Natural killer cell (primary cell): ENCODE measurements around the gene CPZ. TPM values are rescaled to one million over a fixed set of nuclear protein-coding genes. Genes with fewer than 3 reads are reported as not detected.

Source experiments
- ATAC-seq, 3 donors: fragments of 150-1000 bp in 2 of 3; fragments of 200-7000 bp in 1 of 3; cut with Tn5 transposase; 1 replicate in 1 of 3; 2 replicates in 2 of 3; pipeline ENCODE4 v1.10.0; 2021; ENCODE audit warnings: mild to moderate bottlenecking in 2 of 3, moderate library complexity in 2 of 3
- DNase-seq, 2 donors: peaks; one replicate each; pipeline versions ENCODE4 v3.0.0 to v3.0.0-alpha.2; 2013 to 2021; ENCODE audit warnings: mixed read lengths in 1 of 2
- H3K27ac ChIP-seq: one replicate; pipeline ENCODE4 v1.5.1; 2013; ENCODE audit warnings: mild to moderate bottlenecking, low read length
- H3K27me3 ChIP-seq: one replicate; pipeline ENCODE4 v1.6.1; 2013; ENCODE audit warnings: low read length; ENCODE audit not compliant: control insufficient read depth, insufficient read depth
- H3K36me3 ChIP-seq: one replicate; pipeline ENCODE4 v1.6.1; 2013; ENCODE audit warnings: low read length; ENCODE audit not compliant: control insufficient read depth, insufficient read depth
- H3K4me1 ChIP-seq: one replicate; pipeline ENCODE4 v1.6.1; 2013; ENCODE audit warnings: low read length; ENCODE audit not compliant: control insufficient read depth, insufficient read depth
- H3K4me3 ChIP-seq: one replicate; pipeline ENCODE4 v1.5.1; 2013; ENCODE audit warnings: low read length
- H3K9me3 ChIP-seq: one replicate; pipeline ENCODE4 v1.6.1; 2013; ENCODE audit warnings: low read length; ENCODE audit not compliant: control insufficient read depth, insufficient read depth
- H3K27ac Mint-ChIP-seq, 2 donors: one replicate each; pipeline ENCODE4 v1.8.0; 2022; ENCODE audit warnings: mild to moderate bottlenecking in 2 of 2, mixed read lengths in 2 of 2, moderate library complexity in 1 of 2
- H3K27me3 Mint-ChIP-seq, 2 donors: one replicate each; pipeline ENCODE4 v1.8.0; 2022; ENCODE audit warnings: low read depth in 2 of 2, mixed read lengths in 2 of 2
- H3K36me3 Mint-ChIP-seq: one replicate; pipeline ENCODE4 v1.8.0; 2022; ENCODE audit warnings: mixed read lengths
- H3K4me1 Mint-ChIP-seq, 2 donors: one replicate each; pipeline ENCODE4 v1.8.0; 2022; ENCODE audit warnings: mixed read lengths in 2 of 2
- H3K4me3 Mint-ChIP-seq: one replicate; pipeline ENCODE4 v1.8.0; 2022; ENCODE audit warnings: mild to moderate bottlenecking, moderate library complexity, mixed read lengths
- H3K9me3 Mint-ChIP-seq, 2 donors: one replicate each; pipeline ENCODE4 v1.8.0; 2022; ENCODE audit warnings: mixed read lengths in 2 of 2
- WGBS: methylation state at CpG from one replicate; pipeline ENCODE4 v1.1.7; 2013; ENCODE audit warnings: missing lambda C conversion rate; ENCODE audit not compliant: insufficient coverage; 5-methylcytosine and 5-hydroxymethylcytosine counted together
- intact Hi-C: fragments of 100-400 bp; cut with micrococcal nuclease; formaldehyde crosslinking; loops from one replicate; pipeline ENCODE4 v1.14.2; 2022
- total RNA-seq, 4 donors: library from RNA; stranded (reverse); fragments of 120-200 nt in 1 of 4; gene quantifications; one replicate each; pipeline versions ENCODE4 v1.2.3 to v1.2.4, GENCODE V29; 2013 to 2022
- TF ChIP-seq, protein P1 (sequence below): fragments of 200-600 bp; IDR thresholded peaks from one replicate; pipeline ENCODE4 v1.8.0; 2022; ENCODE audit warnings: antibody characterized with exemption

The CPZ gene
- total RNA-seq, 3 donors from 2014 or later (not counting 1 experiment from before 2014, with no cell fraction given), result not detected

DNA sequence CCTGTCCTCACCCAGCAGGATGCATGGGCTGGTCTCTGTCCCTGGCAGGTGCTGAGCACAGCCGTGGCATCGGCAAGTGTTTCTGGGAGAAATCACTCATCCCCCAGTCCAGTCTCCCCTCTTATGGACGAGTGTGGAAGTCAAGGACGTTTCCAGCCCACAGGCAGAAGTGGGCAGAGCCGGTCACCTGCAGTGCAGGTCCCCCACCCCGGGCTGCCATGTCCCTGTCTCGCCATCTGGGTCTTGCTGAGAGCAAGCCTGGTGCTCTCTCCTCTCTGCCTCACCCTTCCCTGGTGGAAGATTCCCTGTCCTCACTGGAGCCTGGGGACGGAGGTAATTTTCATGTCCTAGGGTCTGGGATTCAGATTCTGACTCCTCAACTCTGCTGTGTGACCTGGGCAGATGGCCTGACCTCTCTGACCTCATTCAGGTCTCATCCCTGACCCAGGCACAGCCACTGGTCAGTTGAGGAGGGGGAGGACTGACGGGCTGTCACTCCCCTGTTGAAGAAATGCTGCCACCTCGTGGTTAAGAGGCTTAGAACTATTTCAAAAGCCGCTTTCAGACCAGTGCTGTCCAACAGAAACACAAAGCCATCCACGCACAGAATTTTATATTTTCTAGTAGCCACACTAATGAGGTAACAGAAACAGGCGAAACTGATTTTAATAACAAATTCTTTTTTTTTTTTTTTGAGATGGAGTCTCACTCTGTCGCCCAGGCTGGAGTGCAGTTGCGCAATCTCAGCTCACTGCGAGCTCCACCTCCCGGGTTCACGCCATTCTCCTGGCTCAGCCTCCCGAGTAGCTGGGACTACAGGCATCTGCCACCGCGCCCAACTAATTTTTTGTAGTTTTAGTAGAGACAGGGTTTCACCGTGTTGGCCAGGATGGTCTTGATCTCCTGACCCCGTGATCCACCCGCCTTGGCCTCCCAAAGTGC lies 1.8 kb downstream of the CPZ start:
- H3K4me1 Mint-ChIP-seq, result no peaks in the 10 kb centered on the region
- intact Hi-C loops, result no loop called here
- H3K27ac Mint-ChIP-seq, result no peak overlapping the region
- ATAC-seq (peak in 1 of 3 donors; percentile 34), DNase-seq (peak in 1 of 2 donors; percentile 18)
- H3K9me3 ChIP-seq, result no peaks in the 10 kb centered on the region
- no peak overlapping the region for H3K4me3 Mint-ChIP-seq
- H3K27me3 ChIP-seq, result peaks cover 8% of the 10 kb centered on the region
- peaks cover 30% of the 10 kb centered on the region in 2 donors for H3K27me3 Mint-ChIP-seq
- no peak overlapping the region for H3K4me3 ChIP-seq
- no peaks in the 10 kb centered on the region for H3K36me3 Mint-ChIP-seq
- no peaks in the 10 kb centered on the region for H3K4me1 ChIP-seq
- H3K27ac ChIP-seq, result no peak overlapping the region
- TF ChIP-seq, protein P1, sequence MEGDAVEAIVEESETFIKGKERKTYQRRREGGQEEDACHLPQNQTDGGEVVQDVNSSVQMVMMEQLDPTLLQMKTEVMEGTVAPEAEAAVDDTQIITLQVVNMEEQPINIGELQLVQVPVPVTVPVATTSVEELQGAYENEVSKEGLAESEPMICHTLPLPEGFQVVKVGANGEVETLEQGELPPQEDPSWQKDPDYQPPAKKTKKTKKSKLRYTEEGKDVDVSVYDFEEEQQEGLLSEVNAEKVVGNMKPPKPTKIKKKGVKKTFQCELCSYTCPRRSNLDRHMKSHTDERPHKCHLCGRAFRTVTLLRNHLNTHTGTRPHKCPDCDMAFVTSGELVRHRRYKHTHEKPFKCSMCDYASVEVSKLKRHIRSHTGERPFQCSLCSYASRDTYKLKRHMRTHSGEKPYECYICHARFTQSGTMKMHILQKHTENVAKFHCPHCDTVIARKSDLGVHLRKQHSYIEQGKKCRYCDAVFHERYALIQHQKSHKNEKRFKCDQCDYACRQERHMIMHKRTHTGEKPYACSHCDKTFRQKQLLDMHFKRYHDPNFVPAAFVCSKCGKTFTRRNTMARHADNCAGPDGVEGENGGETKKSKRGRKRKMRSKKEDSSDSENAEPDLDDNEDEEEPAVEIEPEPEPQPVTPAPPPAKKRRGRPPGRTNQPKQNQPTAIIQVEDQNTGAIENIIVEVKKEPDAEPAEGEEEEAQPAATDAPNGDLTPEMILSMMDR, result no peak
- no peaks in the 10 kb centered on the region for H3K36me3 ChIP-seq
- H3K9me3 Mint-ChIP-seq, result no peaks in the 10 kb centered on the region
- 61% methylated on average over 21 of the region's 24 CpGs for WGBS

- H3K27ac Mint-ChIP-seq, result no peak overlapping the region
- ATAC-seq (no peak), DNase-seq (no peak)
- 67% methylated on average over 16 of the region's 16 CpGs for WGBS
- intact Hi-C loops, result no loop called here
- Histone ChIP-seq H3K4me1 (no peaks in the 10 kb centered on the region), H3K4me3 (no peak overlapping the region), H3K9me3 (no peaks in the 10 kb centered on the region), H3K27me3 (peaks cover 8% of the 10 kb centered on the region), H3K27ac (no peak overlapping the region), H3K36me3 (no peaks in the 10 kb centered on the region)
- H3K9me3 Mint-ChIP-seq, result no peaks in the 10 kb centered on the region
- TF ChIP-seq, protein P1, result no peak
- H3K27me3 Mint-ChIP-seq, result peaks cover 26 to 28% of the 10 kb centered on the region in 2 donors
- H3K36me3 Mint-ChIP-seq, result no peaks in the 10 kb centered on the region
- no peaks in the 10 kb centered on the region for H3K4me1 Mint-ChIP-seq
- H3K4me3 Mint-ChIP-seq, result no peak overlapping the region
Observed at GRCh38 chr4:8595237-8596087, 2.9 kb downstream of the CPZ start.

DNA sequence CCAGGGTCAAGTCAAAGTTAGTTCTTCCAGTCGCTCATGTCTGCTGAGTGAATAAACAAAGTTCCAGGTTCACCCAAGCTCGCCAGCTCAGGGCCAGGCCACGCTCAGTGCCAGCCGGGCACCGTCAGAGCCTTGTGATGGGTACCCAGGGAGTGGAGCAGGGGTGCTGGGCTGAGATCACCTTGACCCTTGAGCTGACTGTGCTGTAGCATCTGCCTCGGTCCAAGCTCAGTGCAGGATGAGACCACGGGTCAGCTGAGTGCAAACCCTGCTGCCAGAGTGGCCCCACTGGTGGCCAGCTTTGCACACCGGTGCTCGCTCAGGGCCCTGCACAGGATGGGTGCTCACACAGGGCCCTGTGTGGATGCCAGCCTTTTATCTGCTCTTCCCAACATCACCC lies 4.3 kb downstream of the CPZ start:
- TF ChIP-seq, protein P1, result no peak

More for the DNA sequence above, 4.3 kb downstream of the CPZ start:
- DNase-seq (no peak), ATAC-seq (no peak)
- intact Hi-C loops, result no loop called here
- no peak overlapping the region for H3K27ac ChIP-seq
- H3K4me1 ChIP-seq, result no peaks in the 10 kb centered on the region
- H3K4me3 ChIP-seq, result no peak overlapping the region
- no peak overlapping the region for H3K4me3 Mint-ChIP-seq
- no peaks in the 10 kb centered on the region for H3K9me3 ChIP-seq
- no peaks in the 10 kb centered on the region for H3K36me3 Mint-ChIP-seq
- H3K27ac Mint-ChIP-seq, result no peak overlapping the region
- no peaks in the 10 kb centered on the region for H3K4me1 Mint-ChIP-seq
- 82% methylated on average over 9 of the region's 9 CpGs for WGBS
- peaks cover 8% of the 10 kb centered on the region for H3K27me3 ChIP-seq
- no peaks in the 10 kb centered on the region for H3K36me3 ChIP-seq
- H3K27me3 Mint-ChIP-seq, result peaks cover 15 to 16% of the 10 kb centered on the region in 2 donors
- H3K9me3 Mint-ChIP-seq, result no peaks in the 10 kb centered on the region
